HepG2 (cell line): ENCODE results near the gene MRNIP. TPM values are rescaled to one million over a fixed set of nuclear protein-coding genes. Genes with fewer than 3 reads are reported as not detected.

Source experiments
- CCAR2 ChIP-seq: fragments of 200-400 bp; formaldehyde crosslinking; optimal IDR thresholded peaks from 2 replicates; pipeline ENCODE3; 2018; ENCODE audit warnings: low read depth, mild to moderate bottlenecking, low read length, moderate library complexity
- GABPB1 ChIP-seq: IDR thresholded peaks from 2 replicates; pipeline ENCODE4 v1.6.1; 2016; ENCODE audit warnings: mild to moderate bottlenecking, missing genetic modification reagents, moderate library complexity, missing compliant biosample characterization
- KLF13 ChIP-seq: sonication (generic); formaldehyde crosslinking; IDR thresholded peaks from 2 replicates; pipeline ENCODE4 v1.4.0; 2020; ENCODE audit warnings: mild to moderate bottlenecking, missing genetic modification reagents
- MED8 ChIP-seq: sonication (generic); formaldehyde crosslinking; IDR thresholded peaks from 2 replicates; pipeline ENCODE4 v1.8.1; 2023; ENCODE audit warnings: mild to moderate bottlenecking, missing genetic modification reagents; ENCODE audit not compliant: insufficient replicate concordance
- NPAS2 ChIP-seq: sonication (generic); formaldehyde crosslinking; IDR thresholded peaks from 2 replicates; pipeline ENCODE4 v1.8.0; 2022; ENCODE audit warnings: mild to moderate bottlenecking, missing genetic modification reagents, borderline replicate concordance
- PAXIP1 ChIP-seq: sonication (generic); formaldehyde crosslinking; conservative IDR thresholded peaks from 2 replicates; pipeline ENCODE4 v1.4.0; 2020; ENCODE audit warnings: mild to moderate bottlenecking, missing genetic modification reagents, moderate library complexity
- PPARG ChIP-seq: conservative IDR thresholded peaks from 2 replicates; pipeline ENCODE4 v1.6.1; 2016; ENCODE audit warnings: missing biosample characterization, missing genetic modification reagents
- REL ChIP-seq: sonication (generic); formaldehyde crosslinking; conservative IDR thresholded peaks from 2 replicates; pipeline ENCODE4 v1.8.0; 2022; ENCODE audit warnings: mild to moderate bottlenecking, missing genetic modification reagents, moderate library complexity
- STAT6 ChIP-seq: sonication (generic); formaldehyde crosslinking; IDR thresholded peaks from 2 replicates; pipeline ENCODE4 v1.4.0; 2020; ENCODE audit warnings: missing genetic modification reagents, mild to moderate bottlenecking, borderline replicate concordance
- TBX2 ChIP-seq: sonication (generic); formaldehyde crosslinking; IDR thresholded peaks from 2 replicates; pipeline ENCODE4 v1.5.0; 2020; ENCODE audit warnings: missing genetic modification reagents, mild to moderate bottlenecking, borderline replicate concordance
- WIZ ChIP-seq: sonication (generic); formaldehyde crosslinking; IDR thresholded peaks from 2 replicates; pipeline ENCODE4 v1.5.1; 2020; ENCODE audit warnings: mild to moderate bottlenecking, missing genetic modification reagents
- ZBTB42 ChIP-seq: sonication (generic); formaldehyde crosslinking; IDR thresholded peaks from 2 replicates; pipeline ENCODE4 v1.5.0; 2020; ENCODE audit warnings: mild to moderate bottlenecking, missing genetic modification reagents
- ZBTB7A ChIP-seq: sonication (generic); formaldehyde crosslinking; IDR thresholded peaks from 2 replicates; pipeline ENCODE4 v1.8.0; 2022; ENCODE audit warnings: mild to moderate bottlenecking, missing genetic modification reagents
- ZFP91 ChIP-seq: sonication (generic); formaldehyde crosslinking; IDR thresholded peaks from 2 replicates; pipeline ENCODE4 v1.9.0; 2022; ENCODE audit warnings: missing genetic modification reagents, mild to moderate bottlenecking, borderline replicate concordance
- ZNF121 ChIP-seq: sonication (generic); formaldehyde crosslinking; IDR thresholded peaks from 2 replicates; pipeline ENCODE4 v1.5.0; 2020; ENCODE audit warnings: mild to moderate bottlenecking, missing genetic modification reagents
- ZNF550 ChIP-seq: sonication (generic); formaldehyde crosslinking; IDR thresholded peaks from 2 replicates; pipeline ENCODE4 v1.4.0; 2020; ENCODE audit warnings: mild to moderate bottlenecking, missing genetic modification reagents, borderline replicate concordance
- ZNF839 ChIP-seq: sonication (generic); formaldehyde crosslinking; IDR thresholded peaks from 2 replicates; pipeline ENCODE4 v1.4.0; 2020; ENCODE audit warnings: missing genetic modification reagents, mild to moderate bottlenecking, borderline replicate concordance
- polyA plus RNA-seq, 8 experiments: library from polyadenylated mRNA; depleted of rRNA in 3 of 8; stranded (reverse) in 7 of 8; unstranded in 1 of 8; fragments of >200 nt; fragmentation: Illumina TruSeq in 4 of 8; extraction: Trizol in 4 of 8; gene quantifications; 2 replicates each; pipeline versions ENCODE4 v1.2.1 to v1.2.3, GENCODE V29; 2011 to 2016; ENCODE audit warnings: low read depth in 4 of 8, missing spikeins in 1 of 8, mixed read lengths in 1 of 8; ENCODE audit not compliant: insufficient read depth in 1 of 8
- total RNA-seq, 5 experiments: library from RNA; depleted of rRNA; stranded (reverse); fragments of >200 nt; fragmentation: Illumina TruSeq; extraction: Trizol; gene quantifications; 2 replicates each; pipeline ENCODE4 v1.2.3, GENCODE V29; 2016; ENCODE audit warnings: low read depth in 1 of 5

MRNIP gene
- total and polyA plus RNA-seq, 2 of the 13 experiments (the other 11 are each of a cell fraction or from before 2014, with no cell fraction given), result 15.5 to 34.1 TPM

- TF ChIP-seq ZFP91 (CRISPR knock-in tag) (no peak; the same call in 1 of the 2 replicates), NPAS2 (no peak), ZNF121 (CRISPR knock-in tag) (0 out of 2 replicates have a peak, but pooled peaks have one; percentile 38), REL (CRISPR knock-in tag) (peak; percentile 82; the same call in 1 of the 2 replicates), CCAR2 (no peak), GABPB1 (CRISPR knock-in tag) (peak; percentile 70; the same call in 1 of the 2 replicates), KLF13 (CRISPR knock-in tag) (no peak), PAXIP1 (no peak), PPARG (CRISPR knock-in tag) (peak; percentile 83), WIZ (CRISPR knock-in tag) (no peak), STAT6 (CRISPR knock-in tag) (no peak), MED8 (CRISPR knock-in tag) (peak; percentile 47), ZBTB42 (CRISPR knock-in tag) (0 out of 2 replicates have a peak, but pooled peaks have one; percentile 49), ZNF839 (CRISPR knock-in tag) (no peak), ZBTB7A (peak; percentile 17; the same call in 1 of the 2 replicates), ZNF550 (no peak), TBX2 (no peak)
Measured at GRCh38 chr5:179820483-179821297, 37.9 kb downstream of the MRNIP start, which contains the start of gene SQSTM1 (continued).
